ENCODE data around the gene SLC12A4.

DNA sequence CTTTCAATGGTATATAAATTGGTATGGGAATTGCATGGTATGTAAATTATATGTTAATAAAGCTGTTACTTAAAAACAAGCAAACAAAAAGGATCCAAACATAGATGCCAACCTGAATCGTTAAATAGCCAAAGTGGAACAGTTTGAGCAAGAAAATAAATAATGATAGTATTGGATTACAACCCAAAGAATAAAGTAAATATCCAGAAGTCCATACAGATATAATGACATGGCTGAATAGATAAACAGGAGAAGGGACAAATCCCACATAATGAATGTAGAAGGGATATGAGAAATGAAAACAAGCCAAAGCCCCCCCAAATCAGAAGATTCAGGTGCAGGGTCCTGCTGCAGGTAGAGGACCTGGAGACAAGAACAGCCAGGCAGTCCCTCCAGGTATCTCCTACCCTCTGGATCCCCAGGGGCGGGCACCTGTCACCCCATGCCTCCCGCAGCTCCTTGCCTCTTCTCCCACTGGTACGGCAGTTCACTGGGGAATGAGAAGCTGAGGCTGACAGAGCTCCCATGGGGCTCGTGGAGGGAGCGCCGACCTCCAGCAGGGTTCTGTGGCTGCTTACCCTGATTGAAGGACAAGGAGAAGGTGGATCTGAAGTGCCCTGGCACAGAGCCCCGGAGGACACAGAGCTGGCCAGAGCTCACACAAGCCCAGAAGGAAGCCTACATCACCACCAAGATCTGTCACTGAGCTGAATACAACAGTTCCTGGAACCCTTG is 14.6 kb downstream of the SLC12A4 start:
- TF ChIP-seq POLR2A (IDR thresholded peaks at IDR 0.05; ENCODE audit: low read depth, low read length) (no peak), SPI1 (IDR thresholded peaks at IDR 0.05; ENCODE audit: low read depth, low read length) (no peak), POLR2AphosphoS5 (IDR thresholded peaks at IDR 0.05; ENCODE audit: low read depth, low read length) (no peak)
